ENCODE measurements around the gene SNX13. TPM values are rescaled to one million over a fixed set of nuclear protein-coding genes. Genes with fewer than 3 reads are reported as not detected.

SNX13 gene
- total and polyA plus RNA-seq, 2 experiments from 2014 or later: 7.5 to 42.7 TPM

- no peaks in the 10 kb centered on the region for H3F3A ChIP-seq (replicated peaks; ENCODE audit: low read depth)
- Mint-ChIP-seq H3K27me3 (ENCODE audit: insufficient read depth, low read depth, poor library complexity) (peaks cover 3% of the 10 kb centered on the region), H3K27ac (no peak overlapping the region), H3K4me1 (no peaks in the 10 kb centered on the region), H3K4me3 (no peak overlapping the region), H3K36me3 (ENCODE audit: low read depth) (no peaks in the 10 kb centered on the region), H3K9me3 (no peaks in the 10 kb centered on the region)
- no peak for ATAC-seq
- H3K4me1 ChIP-seq (ENCODE audit: insufficient read depth): no peaks in the 10 kb centered on the region
- no peaks in the 10 kb centered on the region for H3K9me2 ChIP-seq (ENCODE audit: insufficient read depth)
- DNase-seq (ENCODE audit: low spot score): no peak
- H3K4me3 ChIP-seq: no peak overlapping the region
- H3K27me3 ChIP-seq (ENCODE audit: insufficient read depth): no peaks in the 10 kb centered on the region
- H3K79me2 ChIP-seq (replicated peaks; ENCODE audit: insufficient read depth): no peaks in the 10 kb centered on the region
- no peaks in the 10 kb centered on the region for H3K36me3 ChIP-seq (ENCODE audit: insufficient read depth)
- no peak overlapping the region for H3K4me2 ChIP-seq
- no peak overlapping the region for H2AFZ ChIP-seq
- H4K20me1 ChIP-seq (replicated peaks; ENCODE audit: insufficient read depth): no peaks in the 10 kb centered on the region
- TF ChIP-seq EZH2 (IDR thresholded peaks at IDR 0.05; ENCODE audit: low read depth, unreplicated experiment) (no peak), NANOG (IDR thresholded peaks at IDR 0.05; ENCODE audit: borderline replicate concordance) (no peak), ETS1 (IDR thresholded peaks at IDR 0.05) (no peak), CTCF (conservative IDR thresholded peaks at IDR 0.05; ENCODE audit: low read depth in 2 of 2) (no peak), EZH2phosphoT487 (IDR thresholded peaks at IDR 0.05; ENCODE audit: unreplicated experiment) (no peak), ZNF462 (CRISPR knock-in tag; IDR thresholded peaks at IDR 0.05) (no peak), STAT1 (IDR thresholded peaks at IDR 0.05; ENCODE audit: unreplicated experiment) (no peak), POLR2AphosphoS5 (IDR thresholded peaks at IDR 0.05; ENCODE audit: low read depth) (no peak), JUNB (IDR thresholded peaks at IDR 0.05; ENCODE audit: unreplicated experiment) (no peak), ZNF331 (CRISPR knock-in tag; IDR thresholded peaks at IDR 0.05; ENCODE audit: low read depth) (no peak)
- H3K27ac ChIP-seq (ENCODE audit: low read depth): no peak overlapping the region
Measured at GRCh38 chr7:17965603-17966002, 25.3 kb upstream of the SNX13 start.

Measured in GM23338 (cell line).